Right atrium auricular region (tissue), 2 donors: ENCODE data around the gene RPGRIP1L. TPM values are rescaled to one million over a fixed set of nuclear protein-coding genes. Genes with fewer than 3 reads are reported as not detected.
A peak's percentile ranks its signal among the peaks of the same experiment; 100 is the strongest.
"Not testable (repeated sequence)": the region's sequence is repeated elsewhere in the genome, so short reads cannot be mapped to it uniquely, and the experiment has no call there.

Experiments used
- DNase-seq: peaks from one replicate; pipeline ENCODE4 v3.0.0-alpha.2; 2019; ENCODE audit warnings: low spot score
- H3K27ac ChIP-seq, 2 donors: fragments of 200-600 bp; sonication (generic); 1 replicate in 1 of 2; 2 replicates in 1 of 2; pipeline ENCODE4 v1.5.1; 2016 to 2019
- H3K27me3 ChIP-seq, 2 donors: fragments of 200-600 bp; sonication (generic); one replicate each; pipeline versions ENCODE4 v1.5.1 to v1.6.0; 2017 to 2019
- H3K36me3 ChIP-seq: fragments of 200-600 bp; sonication (generic); one replicate; pipeline ENCODE4 v1.5.1; 2016
- H3K4me1 ChIP-seq, 2 donors: fragments of 200-600 bp; sonication (generic); one replicate each; pipeline versions ENCODE4 v1.5.1 to v1.6.0; 2017 to 2019
- H3K4me3 ChIP-seq, 2 donors: fragments of 200-600 bp; sonication (generic); 1 replicate in 1 of 2; 2 replicates in 1 of 2; pipeline ENCODE4 v1.5.1; 2017 to 2019; ENCODE audit warnings: mild to moderate bottlenecking in 1 of 2, moderate library complexity in 1 of 2
- H3K9me3 ChIP-seq, 2 donors: fragments of 200-600 bp; sonication (generic); one replicate each; pipeline ENCODE4 v1.5.1; 2019
- CTCF ChIP-seq, 2 donors: fragments of 200-600 bp; sonication (generic); IDR thresholded peaks; one replicate each; pipeline ENCODE4 v1.5.1; 2019; ENCODE audit warnings: antibody characterized with exemption in 2 of 2
- total RNA-seq, 2 donors: library from RNA; depleted of rRNA; stranded (reverse); fragments of >200 nt; gene quantifications; one replicate each; pipeline ENCODE4 v1.1.0, GENCODE V29; 2016

RPGRIP1L gene
- total RNA-seq, 2 donors from 2014 or later: 1.8 to 2.3 TPM

- no peak for TF ChIP-seq CTCF (IDR thresholded peaks at IDR 0.05)
- Histone ChIP-seq H3K36me3 (no peaks in the 10 kb centered on the region), H3K27me3 (no peaks in the 10 kb centered on the region), H3K4me1 (peaks cover 0 to 28% of the 10 kb centered on the region in 2 donors), H3K4me3 (no peak overlapping the region), H3K27ac (no peak overlapping the region), H3K9me3 (no peaks in the 10 kb centered on the region)
- no peak for DNase-seq
These were observed 7.7 kb upstream of the RPGRIP1L start for GRCh38 chr16:53711390-53711789.

- no peak for DNase-seq
- H3K27ac ChIP-seq: no peak overlapping the region
- H3K36me3 ChIP-seq: no peaks in the 10 kb centered on the region
- TF ChIP-seq CTCF (IDR thresholded peaks at IDR 0.05): no peak
- peaks cover 0 to 17% of the 10 kb centered on the region in 2 donors for H3K4me1 ChIP-seq
- no peaks in the 10 kb centered on the region for H3K27me3 ChIP-seq
- H3K4me3 ChIP-seq: no peak overlapping the region
- no peaks in the 10 kb centered on the region for H3K9me3 ChIP-seq
These were observed 4.8 kb upstream of the RPGRIP1L start for GRCh38 chr16:53708490-53708889.

GRCh38 chr16:53707671-53708070, 4.0 kb upstream of the RPGRIP1L start:
- H3K4me3 ChIP-seq: no peak overlapping the region
- no peak overlapping the region for H3K27ac ChIP-seq
- no peak for DNase-seq
- H3K9me3 ChIP-seq: no peaks in the 10 kb centered on the region
- H3K4me1 ChIP-seq: peaks cover 0 to 23% of the 10 kb centered on the region in 2 donors
- TF ChIP-seq CTCF (IDR thresholded peaks at IDR 0.05): no peak
- H3K27me3 ChIP-seq: no peaks in the 10 kb centered on the region
- no peaks in the 10 kb centered on the region for H3K36me3 ChIP-seq

- H3K4me3 ChIP-seq: peak overlapping the region; percentile 78 to 93
- TF ChIP-seq CTCF (IDR thresholded peaks at IDR 0.05): no peak
- H3K9me3 ChIP-seq: no peaks in the 10 kb centered on the region
- H3K36me3 ChIP-seq: no peaks in the 10 kb centered on the region
- no peaks in the 10 kb centered on the region for H3K27me3 ChIP-seq
- peak overlapping the region; percentile 70 to 81 for H3K27ac ChIP-seq
- H3K4me1 ChIP-seq: peaks cover 0 to 23% of the 10 kb centered on the region in 2 donors
- no peak for DNase-seq
These were observed 770 bp upstream of the RPGRIP1L start for GRCh38 chr16:53704445-53704813.

- not testable (repeated sequence) for H3K36me3 ChIP-seq, H3K9me3 ChIP-seq, H3K27me3 ChIP-seq, H3K4me3 ChIP-seq, H3K27ac ChIP-seq, DNase-seq, H3K4me1 ChIP-seq
These were observed 5.4 kb downstream of the RPGRIP1L start for GRCh38 chr16:53698271-53698670.

GRCh38 chr16:53695070-53695469, 8.6 kb downstream of the RPGRIP1L start:
- H3K36me3 ChIP-seq: no peaks in the 10 kb centered on the region
- H3K9me3 ChIP-seq: no peaks in the 10 kb centered on the region
- no peak overlapping the region for H3K4me3 ChIP-seq
- H3K27me3 ChIP-seq: no peaks in the 10 kb centered on the region
- no peak for TF ChIP-seq CTCF (IDR thresholded peaks at IDR 0.05)
- no peak overlapping the region for H3K27ac ChIP-seq
- no peaks in the 10 kb centered on the region for H3K4me1 ChIP-seq
- no peak for DNase-seq
